ENCODE measurements around the gene ERBIN. TPM values are rescaled to one million over a fixed set of nuclear protein-coding genes. Genes with fewer than 3 reads are reported as not detected.
A peak's percentile ranks its signal among the peaks of the same experiment; 100 is the strongest.

ERBIN gene
- total and polyA plus RNA-seq, 2 of the 13 experiments (the other 11 are each of a cell fraction or from before 2014, with no cell fraction given): 14.4 to 41.7 TPM

GRCh38 chr5:65912311-65912710 is 14.1 kb upstream of the ERBIN start:
- 52% methylated on average over 3 of the region's 3 CpGs for WGBS (ENCODE audit: low lambda C conversion rate)
- CTCF ChIA-PET (ENCODE audit: low intra/inter-chr PET ratio, low total read pairs): no interaction called here
- ATAC-seq (no peak), DNase-seq (ENCODE audit: low spot score) (no peak), FAIRE-seq (no peak)
- H3K27ac ChIP-seq (ENCODE audit: extremely low read length, insufficient read depth, low read length): no peak overlapping the region
- no peaks in the 10 kb centered on the region for H4K20me1 ChIP-seq (ENCODE audit: insufficient read depth, low read length)
- H2AFZ ChIP-seq (ENCODE audit: low read length): no peak overlapping the region
- no peaks in the 10 kb centered on the region for H3K79me2 ChIP-seq (ENCODE audit: insufficient read depth, low read length)
- in situ Hi-C loops (cut with HindIII; ENCODE audit: extremely low pct_ligation_motif_present, low pct_unique_long_range_greater_than_20kb) (no loop called here), intact Hi-C loops (cut with micrococcal nuclease; ENCODE audit: unreplicated experiment) (loop anchor here (5.0 kb wide), 1 partner anchor 50 kb away; no protein-coding TSS in a partner anchor)
- no peaks in the 10 kb centered on the region for H3K36me3 ChIP-seq (replicated peaks in 1 of 2; ENCODE audit: control insufficient read depth in 1 of 2, insufficient read depth in 2 of 2, low read length in 2 of 2)
- no peak overlapping the region for H3K9ac ChIP-seq (ENCODE audit: insufficient read depth, low read depth, low read length)
- POLR2A ChIA-PET: no interaction called here
- H3K4me1 ChIP-seq (ENCODE audit: insufficient read depth, low read length): peaks cover 26% of the 10 kb centered on the region
- TF ChIP-seq, protein P1, sequence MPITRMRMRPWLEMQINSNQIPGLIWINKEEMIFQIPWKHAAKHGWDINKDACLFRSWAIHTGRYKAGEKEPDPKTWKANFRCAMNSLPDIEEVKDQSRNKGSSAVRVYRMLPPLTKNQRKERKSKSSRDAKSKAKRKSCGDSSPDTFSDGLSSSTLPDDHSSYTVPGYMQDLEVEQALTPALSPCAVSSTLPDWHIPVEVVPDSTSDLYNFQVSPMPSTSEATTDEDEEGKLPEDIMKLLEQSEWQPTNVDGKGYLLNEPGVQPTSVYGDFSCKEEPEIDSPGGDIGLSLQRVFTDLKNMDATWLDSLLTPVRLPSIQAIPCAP (CRISPR knock-in tag; IDR thresholded peaks at IDR 0.05; ENCODE audit: low read depth): no peak
- no peak for TF ChIP-seq DMTF1 (CRISPR knock-in tag; IDR thresholded peaks at IDR 0.05)
- no peak overlapping the region for H3K4me3 ChIP-seq (replicated peaks in 1 of 3; ENCODE audit: insufficient read depth in 1 of 3, low read depth in 2 of 3, low read length in 3 of 3)
- no peak overlapping the region for H3K4me2 ChIP-seq (ENCODE audit: low read depth, low read length)
- H3K9me3 ChIP-seq (ENCODE audit: low read length): no peaks in the 10 kb centered on the region
- no peaks in the 10 kb centered on the region for H3K27me3 ChIP-seq (ENCODE audit: control insufficient read depth in 1 of 2, insufficient read depth in 2 of 2, low read length in 2 of 2)
- no TSS peak for BruUV-seq (replicated peaks)

DNA sequence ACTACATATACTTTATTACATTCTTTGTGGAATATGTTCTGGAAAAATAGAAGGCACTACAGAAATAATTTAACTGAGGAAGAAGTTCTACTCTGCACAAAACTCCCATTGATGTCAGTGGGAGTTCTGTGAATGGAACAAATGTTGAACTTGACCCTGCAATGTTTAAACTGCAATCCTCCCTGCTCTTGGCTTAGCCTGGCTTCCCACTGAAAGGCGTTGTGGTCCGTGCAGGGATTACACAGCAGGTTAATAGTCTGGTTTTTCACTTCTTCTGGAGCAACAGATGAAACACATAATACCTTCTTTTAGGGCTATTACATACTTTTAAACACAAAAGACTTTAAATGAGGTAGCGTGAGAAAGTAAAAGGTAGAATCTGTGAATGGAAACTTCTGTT is 12.9 kb upstream of the ERBIN start:
- H3K27ac ChIP-seq (ENCODE audit: extremely low read length, insufficient read depth, low read length): no peak overlapping the region
- H3K27me3 ChIP-seq (ENCODE audit: control insufficient read depth in 1 of 2, insufficient read depth in 2 of 2, low read length in 2 of 2): no peaks in the 10 kb centered on the region
- intact Hi-C loops (cut with micrococcal nuclease; ENCODE audit: unreplicated experiment): loop anchor here (5.0 kb wide), 1 partner anchor 51 kb away; no protein-coding TSS in a partner anchor
- H3K4me1 ChIP-seq (ENCODE audit: insufficient read depth, low read length): peaks cover 26% of the 10 kb centered on the region
- FAIRE-seq (peak; percentile 92), ATAC-seq (peak; percentile 96), DNase-seq (ENCODE audit: low spot score) (peak; percentile 63)
- no peaks in the 10 kb centered on the region for H3K79me2 ChIP-seq (ENCODE audit: insufficient read depth, low read length)
- 0 out of 2 replicates have a peak overlapping the region, but pooled peaks have one; percentile 23 for H3K4me2 ChIP-seq (ENCODE audit: low read depth, low read length)
- H3K9me3 ChIP-seq (ENCODE audit: low read length): no peaks in the 10 kb centered on the region
- no peak overlapping the region for H3K4me3 ChIP-seq (replicated peaks in 1 of 3; ENCODE audit: insufficient read depth in 1 of 3, low read depth in 2 of 3, low read length in 3 of 3)
- POLR2A ChIA-PET: no interaction called here
- H3K36me3 ChIP-seq (replicated peaks in 1 of 2; ENCODE audit: control insufficient read depth in 1 of 2, insufficient read depth in 2 of 2, low read length in 2 of 2): no peaks in the 10 kb centered on the region
- H3K9ac ChIP-seq (ENCODE audit: insufficient read depth, low read depth, low read length): no peak overlapping the region
- H4K20me1 ChIP-seq (ENCODE audit: insufficient read depth, low read length): no peaks in the 10 kb centered on the region
- BruUV-seq (replicated peaks): no TSS peak
- H2AFZ ChIP-seq (ENCODE audit: low read length): no peak overlapping the region
- CTCF ChIA-PET (ENCODE audit: low intra/inter-chr PET ratio, low total read pairs): no interaction called here
- WGBS (ENCODE audit: low lambda C conversion rate): 5% methylated on average over 3 of the region's 3 CpGs
- in situ Hi-C loops (cut with HindIII; ENCODE audit: extremely low pct_ligation_motif_present, low pct_unique_long_range_greater_than_20kb): no loop called here
- no peak for TF ChIP-seq SOX13 (IDR thresholded peaks at IDR 0.05)
- TF ChIP-seq SOX13 (CRISPR knock-in tag; conservative IDR thresholded peaks at IDR 0.05 in 1 of 2, IDR thresholded peaks at IDR 0.05 in 1 of 2): peak in 1 of 2 experiments; percentile 58; a peak in 2 of 4 replicates
- no peak for TF ChIP-seq ZNF816 (CRISPR knock-in tag; IDR thresholded peaks at IDR 0.05; ENCODE audit: borderline replicate concordance)
- no peak for TF ChIP-seq HNRNPK (IDR thresholded peaks at IDR 0.05; ENCODE audit: low read depth, low read length, poor library complexity, severe bottlenecking)
- TF ChIP-seq CEBPB (IDR thresholded peaks at IDR 0.05; ENCODE audit: borderline replicate concordance, low read depth, low read length): peak; percentile 26; the same call in 1 of the 2 replicates
- TF ChIP-seq, protein P2, sequence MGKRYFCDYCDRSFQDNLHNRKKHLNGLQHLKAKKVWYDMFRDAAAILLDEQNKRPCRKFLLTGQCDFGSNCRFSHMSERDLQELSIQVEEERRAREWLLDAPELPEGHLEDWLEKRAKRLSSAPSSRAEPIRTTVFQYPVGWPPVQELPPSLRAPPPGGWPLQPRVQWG (CRISPR knock-in tag; IDR thresholded peaks at IDR 0.05; ENCODE audit: borderline replicate concordance, low read depth): no peak
- no peak for TF ChIP-seq KLF16 (CRISPR knock-in tag; IDR thresholded peaks at IDR 0.05)
- no peak for TF ChIP-seq BHLHE40 (IDR thresholded peaks at IDR 0.05; ENCODE audit: low read length)
- TF ChIP-seq SRSF9 (IDR thresholded peaks at IDR 0.05; ENCODE audit: borderline replicate concordance, insufficient read depth, low read depth, low read length, poor library complexity, severe bottlenecking): no peak
- TF ChIP-seq SKI (IDR thresholded peaks at IDR 0.05; ENCODE audit: partially characterized antibody): peak; percentile 57

Data from HepG2 (cell line).